ENCODE data around the gene ZNF595.
"Not testable (repeated sequence)": the region's sequence is repeated elsewhere in the genome, so short reads cannot be mapped to it uniquely, and the experiment has no call there.

Gene ZNF595

GRCh38 chr4:52804-53479 is at the start of gene ZNF595:
ZNF595 (plus strand) TSS chr4:53321; CDS start chr4:53489, 168 bp downstream.
- DNase-seq, result peak; percentile 67

GRCh38 chr4:9937-10870 is 42.9 kb upstream of the ZNF595 start:
- DNase-seq, result not testable (repeated sequence)

GRCh38 chr4:11095-11815 is 41.9 kb upstream of the ZNF595 start:
- not testable (repeated sequence) for DNase-seq

- peak; percentile 57 for DNase-seq
Observed at GRCh38 chr4:11816-12417, 41.2 kb upstream of the ZNF595 start.

- DNase-seq, result not testable (repeated sequence)
Observed at GRCh38 chr4:18128-18527, 35.0 kb upstream of the ZNF595 start.

- not testable (repeated sequence) for DNase-seq
Observed at GRCh38 chr4:18589-18988, 34.5 kb upstream of the ZNF595 start.

- not testable (repeated sequence) for DNase-seq
Observed at GRCh38 chr4:22882-23281, 30.2 kb upstream of the ZNF595 start.

- not testable (repeated sequence) for DNase-seq
Observed at GRCh38 chr4:24359-24758, 28.8 kb upstream of the ZNF595 start.

GRCh38 chr4:27501-27900 is 25.6 kb upstream of the ZNF595 start:
- not testable (repeated sequence) for DNase-seq

- DNase-seq, result peak; percentile 61
Observed at GRCh38 chr4:28767-29542, 24.2 kb upstream of the ZNF595 start.

GRCh38 chr4:33314-33713 is 19.8 kb upstream of the ZNF595 start:
- not testable (repeated sequence) for DNase-seq

- DNase-seq, result not testable (repeated sequence)
Observed at GRCh38 chr4:36559-37415, 16.3 kb upstream of the ZNF595 start.

- DNase-seq, result not testable (repeated sequence)
Observed at GRCh38 chr4:38202-38601, 14.9 kb upstream of the ZNF595 start.

GRCh38 chr4:43375-43774 is 9.7 kb upstream of the ZNF595 start:
- not testable (repeated sequence) for DNase-seq

- not testable (repeated sequence) for DNase-seq
Observed at GRCh38 chr4:51253-51652, 1.9 kb upstream of the ZNF595 start.

- DNase-seq, result not testable (repeated sequence)
Observed at GRCh38 chr4:51655-52277, 1.4 kb upstream of the ZNF595 start.

GRCh38 chr4:53521-53920 is 400 bp downstream of the ZNF595 start:
- not testable (repeated sequence) for DNase-seq

- not testable (repeated sequence) for DNase-seq
Observed at GRCh38 chr4:64733-65132, 11.6 kb downstream of the ZNF595 start.

- DNase-seq, result no peak
Observed at GRCh38 chr4:71830-72229, 18.7 kb downstream of the ZNF595 start.

GRCh38 chr4:85951-86350 is 32.8 kb downstream of the ZNF595 start:
- no peak for DNase-seq

Measured in activated CD8-positive, alpha-beta memory T cell treated with anti-CD3 and anti-CD28 coated beads for 24 hours (primary cell).